Natural killer cell (primary cell): Measurements from ENCODE around the gene MYLIP. TPM values are rescaled to one million over a fixed set of nuclear protein-coding genes. Genes with fewer than 3 reads are reported as not detected.

Source experiments
- ATAC-seq, 3 donors: fragments of 150-1000 bp in 2 of 3; fragments of 200-7000 bp in 1 of 3; cut with Tn5 transposase; 1 replicate in 1 of 3; 2 replicates in 2 of 3; pipeline ENCODE4 v1.10.0; 2021; ENCODE audit warnings: mild to moderate bottlenecking in 2 of 3, moderate library complexity in 2 of 3
- DNase-seq, 2 donors: peaks; one replicate each; pipeline versions ENCODE4 v3.0.0 to v3.0.0-alpha.2; 2013 to 2021; ENCODE audit warnings: mixed read lengths in 1 of 2
- H3K27ac ChIP-seq: one replicate; pipeline ENCODE4 v1.5.1; 2013; ENCODE audit warnings: mild to moderate bottlenecking, low read length
- H3K27me3 ChIP-seq: one replicate; pipeline ENCODE4 v1.6.1; 2013; ENCODE audit warnings: low read length; ENCODE audit not compliant: control insufficient read depth, insufficient read depth
- H3K36me3 ChIP-seq: one replicate; pipeline ENCODE4 v1.6.1; 2013; ENCODE audit warnings: low read length; ENCODE audit not compliant: control insufficient read depth, insufficient read depth
- H3K4me1 ChIP-seq: one replicate; pipeline ENCODE4 v1.6.1; 2013; ENCODE audit warnings: low read length; ENCODE audit not compliant: control insufficient read depth, insufficient read depth
- H3K4me3 ChIP-seq: one replicate; pipeline ENCODE4 v1.5.1; 2013; ENCODE audit warnings: low read length
- H3K9me3 ChIP-seq: one replicate; pipeline ENCODE4 v1.6.1; 2013; ENCODE audit warnings: low read length; ENCODE audit not compliant: control insufficient read depth, insufficient read depth
- H3K27ac Mint-ChIP-seq, 2 donors: one replicate each; pipeline ENCODE4 v1.8.0; 2022; ENCODE audit warnings: mild to moderate bottlenecking in 2 of 2, mixed read lengths in 2 of 2, moderate library complexity in 1 of 2
- H3K27me3 Mint-ChIP-seq, 2 donors: one replicate each; pipeline ENCODE4 v1.8.0; 2022; ENCODE audit warnings: low read depth in 2 of 2, mixed read lengths in 2 of 2
- H3K36me3 Mint-ChIP-seq: one replicate; pipeline ENCODE4 v1.8.0; 2022; ENCODE audit warnings: mixed read lengths
- H3K4me1 Mint-ChIP-seq, 2 donors: one replicate each; pipeline ENCODE4 v1.8.0; 2022; ENCODE audit warnings: mixed read lengths in 2 of 2
- H3K4me3 Mint-ChIP-seq: one replicate; pipeline ENCODE4 v1.8.0; 2022; ENCODE audit warnings: mild to moderate bottlenecking, moderate library complexity, mixed read lengths
- H3K9me3 Mint-ChIP-seq, 2 donors: one replicate each; pipeline ENCODE4 v1.8.0; 2022; ENCODE audit warnings: mixed read lengths in 2 of 2
- WGBS: methylation state at CpG from one replicate; pipeline ENCODE4 v1.1.7; 2013; ENCODE audit warnings: missing lambda C conversion rate; ENCODE audit not compliant: insufficient coverage; 5-methylcytosine and 5-hydroxymethylcytosine counted together
- intact Hi-C: fragments of 100-400 bp; cut with micrococcal nuclease; formaldehyde crosslinking; loops from one replicate; pipeline ENCODE4 v1.14.2; 2022
- total RNA-seq, 4 donors: library from RNA; stranded (reverse); fragments of 120-200 nt in 1 of 4; gene quantifications; one replicate each; pipeline versions ENCODE4 v1.2.3 to v1.2.4, GENCODE V29; 2013 to 2022
- TF ChIP-seq, protein P1 (sequence below): fragments of 200-600 bp; IDR thresholded peaks from one replicate; pipeline ENCODE4 v1.8.0; 2022; ENCODE audit warnings: antibody characterized with exemption

MYLIP gene
- total RNA-seq, 3 donors from 2014 or later (not counting 1 experiment from before 2014, with no cell fraction given), result 127 to 207 (median 150) TPM

- peaks cover 38 to 52% of the 10 kb centered on the region in 2 donors for H3K4me1 Mint-ChIP-seq
- intact Hi-C loops, result loop anchor here (2.0 kb wide), 1 partner anchor 19 kb away; no protein-coding TSS in a partner anchor
- H3K9me3 Mint-ChIP-seq, result no peaks in the 10 kb centered on the region
- DNase-seq (peak in 1 of 2 donors; percentile 31), ATAC-seq (peak in 1 of 3 donors; percentile 41)
- H3K27ac Mint-ChIP-seq, result peak overlapping the region in 1 of 2 donors; percentile 48
- Histone ChIP-seq H3K27ac (no peak overlapping the region), H3K4me3 (no peak overlapping the region), H3K9me3 (no peaks in the 10 kb centered on the region), H3K36me3 (no peaks in the 10 kb centered on the region), H3K4me1 (peaks cover 3% of the 10 kb centered on the region), H3K27me3 (no peaks in the 10 kb centered on the region)
- peaks cover 6% of the 10 kb centered on the region for H3K36me3 Mint-ChIP-seq
- TF ChIP-seq, protein P1, sequence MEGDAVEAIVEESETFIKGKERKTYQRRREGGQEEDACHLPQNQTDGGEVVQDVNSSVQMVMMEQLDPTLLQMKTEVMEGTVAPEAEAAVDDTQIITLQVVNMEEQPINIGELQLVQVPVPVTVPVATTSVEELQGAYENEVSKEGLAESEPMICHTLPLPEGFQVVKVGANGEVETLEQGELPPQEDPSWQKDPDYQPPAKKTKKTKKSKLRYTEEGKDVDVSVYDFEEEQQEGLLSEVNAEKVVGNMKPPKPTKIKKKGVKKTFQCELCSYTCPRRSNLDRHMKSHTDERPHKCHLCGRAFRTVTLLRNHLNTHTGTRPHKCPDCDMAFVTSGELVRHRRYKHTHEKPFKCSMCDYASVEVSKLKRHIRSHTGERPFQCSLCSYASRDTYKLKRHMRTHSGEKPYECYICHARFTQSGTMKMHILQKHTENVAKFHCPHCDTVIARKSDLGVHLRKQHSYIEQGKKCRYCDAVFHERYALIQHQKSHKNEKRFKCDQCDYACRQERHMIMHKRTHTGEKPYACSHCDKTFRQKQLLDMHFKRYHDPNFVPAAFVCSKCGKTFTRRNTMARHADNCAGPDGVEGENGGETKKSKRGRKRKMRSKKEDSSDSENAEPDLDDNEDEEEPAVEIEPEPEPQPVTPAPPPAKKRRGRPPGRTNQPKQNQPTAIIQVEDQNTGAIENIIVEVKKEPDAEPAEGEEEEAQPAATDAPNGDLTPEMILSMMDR, result no peak
- 4% methylated on average over 2 of the region's 2 CpGs for WGBS
- H3K4me3 Mint-ChIP-seq, result no peak overlapping the region
- H3K27me3 Mint-ChIP-seq, result no peaks in the 10 kb centered on the region
Observed at GRCh38 chr6:16162003-16162402, 33.1 kb downstream of the MYLIP start.

DNA sequence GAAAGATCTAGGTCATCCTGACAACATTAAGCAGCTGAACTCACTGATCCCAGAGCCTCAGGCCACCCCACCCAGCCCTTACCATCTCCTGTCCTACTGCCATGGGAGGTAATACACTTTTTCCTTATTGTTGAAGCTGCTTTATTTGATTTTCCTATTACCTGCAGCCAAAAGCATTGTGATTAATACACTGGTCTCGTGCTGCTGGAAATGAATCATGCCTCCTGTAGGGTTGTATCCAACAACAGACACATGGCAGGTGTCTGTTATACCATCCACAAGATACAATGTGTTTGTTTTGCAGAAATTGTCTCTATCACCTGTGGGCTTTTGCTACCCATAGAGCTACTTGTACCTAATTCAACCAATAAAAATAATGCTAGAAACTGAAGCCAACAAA is 34.2 kb downstream of the MYLIP start:
- no peak overlapping the region for H3K27ac ChIP-seq
- no peaks in the 10 kb centered on the region for H3K27me3 ChIP-seq
- 100% methylated on average over 1 of the region's 1 CpG for WGBS
- H3K36me3 ChIP-seq, result no peaks in the 10 kb centered on the region
- DNase-seq (no peak), ATAC-seq (no peak)
- no peak overlapping the region for H3K27ac Mint-ChIP-seq
- H3K4me1 ChIP-seq, result peaks cover 7% of the 10 kb centered on the region
- H3K36me3 Mint-ChIP-seq, result no peaks in the 10 kb centered on the region
- H3K4me1 Mint-ChIP-seq, result peaks cover 40 to 57% of the 10 kb centered on the region in 2 donors
- intact Hi-C loops, result loop anchor here (2.0 kb wide), 1 partner anchor 18 kb away; no protein-coding TSS in a partner anchor
- no peaks in the 10 kb centered on the region for H3K27me3 Mint-ChIP-seq
- H3K9me3 Mint-ChIP-seq, result no peaks in the 10 kb centered on the region
- no peak overlapping the region for H3K4me3 Mint-ChIP-seq
- H3K4me3 ChIP-seq, result no peak overlapping the region
- no peaks in the 10 kb centered on the region for H3K9me3 ChIP-seq
- TF ChIP-seq, protein P1, result no peak

DNA sequence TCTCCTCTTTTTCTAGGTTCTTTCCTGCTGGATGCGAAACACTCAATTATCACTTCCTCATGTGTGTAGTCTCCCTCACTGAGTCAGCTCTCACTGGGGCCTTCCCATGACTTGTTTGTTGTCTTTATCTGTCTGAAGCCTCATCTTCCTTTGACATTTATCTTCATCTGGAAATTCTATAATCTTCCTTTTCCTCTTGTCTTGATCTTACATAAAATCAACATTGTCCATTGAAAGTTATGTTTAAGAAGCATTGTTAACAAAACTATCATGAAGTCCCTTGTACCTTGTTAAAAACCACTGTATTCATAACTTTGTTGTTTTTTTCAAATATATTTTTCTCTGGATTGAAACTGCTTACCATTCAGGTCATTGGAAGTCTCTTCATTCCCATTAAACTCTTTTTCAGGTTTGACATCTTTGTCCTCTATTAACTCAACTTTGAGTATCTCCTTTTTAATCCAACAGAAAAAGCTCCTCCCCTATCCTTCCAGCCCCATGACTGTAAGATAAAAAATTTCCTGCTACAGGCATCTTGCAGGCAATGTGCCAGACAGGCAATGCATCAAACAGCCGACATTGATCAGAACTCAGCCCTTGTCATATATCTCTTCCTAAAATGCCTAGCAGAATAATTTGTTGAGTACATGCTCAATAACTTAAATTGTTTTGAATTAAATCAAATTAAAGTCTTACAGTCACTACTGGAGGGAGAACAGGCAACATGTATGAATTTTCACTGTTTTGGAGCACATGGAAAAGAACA is 34.8 kb downstream of the MYLIP start:
- H3K9me3 ChIP-seq, result no peaks in the 10 kb centered on the region
- Mint-ChIP-seq H3K4me1 (peaks cover 47 to 64% of the 10 kb centered on the region in 2 donors), H3K27ac (peak overlapping the region in 1 of 2 donors; percentile 1), H3K9me3 (no peaks in the 10 kb centered on the region), H3K36me3 (no peaks in the 10 kb centered on the region), H3K27me3 (no peaks in the 10 kb centered on the region), H3K4me3 (no peak overlapping the region)
- intact Hi-C loops, result loop anchor here (2.0 kb wide), 1 partner anchor 17 kb away; no protein-coding TSS in a partner anchor
- H3K36me3 ChIP-seq, result no peaks in the 10 kb centered on the region
- no peak overlapping the region for H3K27ac ChIP-seq
- H3K27me3 ChIP-seq, result no peaks in the 10 kb centered on the region
- ATAC-seq (no peak), DNase-seq (no peak)
- no peak overlapping the region for H3K4me3 ChIP-seq
- 100% methylated on average over 2 of the region's 2 CpGs for WGBS
- peaks cover 13% of the 10 kb centered on the region for H3K4me1 ChIP-seq
- TF ChIP-seq, protein P1, result no peak
